SK-N-SH treated with all-trans-retinoic acid at 6 μM for 48 hours (cell line): Measurements from ENCODE around the gene FUOM.

Source experiments
- ATAC-seq: fragments of 200-7000 bp; cut with Tn5 transposase; 3 replicates; pipeline ENCODE4 v1.9.1; 2020; ENCODE audit warnings: mild to moderate bottlenecking, moderate library complexity
- ARNTL ChIP-seq: fragments of 450-650 bp; formaldehyde crosslinking; IDR thresholded peaks from 2 replicates; pipeline ENCODE4 v1.5.0; 2020; ENCODE audit warnings: low read depth, mild to moderate bottlenecking, moderate library complexity, borderline replicate concordance
- BACH2 ChIP-seq: fragments of 250-450 bp; sonication (Bioruptor Pico); IDR thresholded peaks from 2 replicates; pipeline ENCODE4 v1.9.0; 2021; ENCODE audit warnings: mild to moderate bottlenecking, borderline replicate concordance
- CSDC2 ChIP-seq: fragments of 250-450 bp; sonication (Bioruptor Pico); IDR thresholded peaks from 2 replicates; pipeline ENCODE4 v1.5.0; 2020; ENCODE audit warnings: mild to moderate bottlenecking, moderate library complexity
- ESRRG ChIP-seq: fragments of 250-450 bp; sonication (Bioruptor Pico); IDR thresholded peaks from 2 replicates; pipeline ENCODE4 v1.6.1; 2021; ENCODE audit warnings: mild to moderate bottlenecking
- GLIS3 ChIP-seq: fragments of 250-450 bp; sonication (Bioruptor Pico); IDR thresholded peaks from 2 replicates; pipeline ENCODE4 v1.5.0; 2020; ENCODE audit warnings: mild to moderate bottlenecking, moderate library complexity
- ISL1 ChIP-seq: fragments of 250-450 bp; sonication (Bioruptor Pico); IDR thresholded peaks from 2 replicates; pipeline ENCODE4 v2.1.2; 2022; ENCODE audit warnings: mild to moderate bottlenecking, moderate library complexity
- OSR1 ChIP-seq: fragments of 250-450 bp; sonication (Bioruptor Pico); IDR thresholded peaks from 2 replicates; pipeline ENCODE4 v1.8.0; 2022; ENCODE audit warnings: moderate library complexity, mild to moderate bottlenecking, inconsistent platforms
- POU6F1 ChIP-seq: fragments of 250-450 bp; sonication (Bioruptor Pico); IDR thresholded peaks from 2 replicates; pipeline ENCODE4 v1.8.0; 2021; ENCODE audit warnings: low read depth, mild to moderate bottlenecking, moderate library complexity, borderline replicate concordance
- PPARA ChIP-seq: fragments of 250-450 bp; sonication (Bioruptor Pico); IDR thresholded peaks from 2 replicates; pipeline ENCODE4 v1.5.0; 2020; ENCODE audit warnings: mild to moderate bottlenecking, borderline replicate concordance
- RARB ChIP-seq: fragments of 250-450 bp; sonication (Bioruptor Pico); IDR thresholded peaks from 2 replicates; pipeline ENCODE4 v1.8.0; 2021; ENCODE audit warnings: mild to moderate bottlenecking, moderate library complexity
- TCF4 ChIP-seq: fragments of 250-450 bp; sonication (Bioruptor Pico); IDR thresholded peaks from 2 replicates; pipeline ENCODE4 v1.8.0; 2021; ENCODE audit warnings: mild to moderate bottlenecking, moderate library complexity, borderline replicate concordance
- TOX ChIP-seq: fragments of 250-450 bp; sonication (Bioruptor Pico); IDR thresholded peaks from 2 replicates; pipeline ENCODE4 v1.8.0; 2021; ENCODE audit warnings: mild to moderate bottlenecking, moderate library complexity, borderline replicate concordance
- ZFP3 ChIP-seq: fragments of 250-450 bp; sonication (Bioruptor Pico); IDR thresholded peaks from 2 replicates; pipeline ENCODE4 v1.5.0; 2020; ENCODE audit warnings: mild to moderate bottlenecking, moderate library complexity
- ZNF565 ChIP-seq: fragments of 450-650 bp; formaldehyde crosslinking; conservative IDR thresholded peaks from 2 replicates; pipeline ENCODE4 v1.5.0; 2020; ENCODE audit warnings: low read depth, mild to moderate bottlenecking, moderate library complexity
- ZNF70 ChIP-seq: fragments of 450-650 bp; formaldehyde crosslinking; IDR thresholded peaks from 2 replicates; pipeline ENCODE4 v1.5.0; 2020; ENCODE audit warnings: mild to moderate bottlenecking, moderate library complexity
- ZNF8 ChIP-seq: fragments of 450-650 bp; formaldehyde crosslinking; IDR thresholded peaks from 2 replicates; pipeline ENCODE4 v1.5.0; 2020; ENCODE audit warnings: mild to moderate bottlenecking, moderate library complexity
- TF ChIP-seq, protein P1 (sequence below): fragments of 250-450 bp; sonication (Bioruptor Pico); IDR thresholded peaks from 2 replicates; pipeline ENCODE4 v1.5.0; 2020; ENCODE audit warnings: mild to moderate bottlenecking, moderate library complexity
- TF ChIP-seq, protein P2 (sequence below): fragments of 250-450 bp; sonication (Bioruptor Pico); IDR thresholded peaks from 2 replicates; pipeline ENCODE4 v1.8.0; 2020; ENCODE audit warnings: mild to moderate bottlenecking, moderate library complexity, borderline replicate concordance
- TF ChIP-seq, protein P3 (sequence below): fragments of 250-450 bp; sonication (Bioruptor Pico); IDR thresholded peaks from 2 replicates; pipeline ENCODE4 v1.5.1; 2020; ENCODE audit warnings: low read depth, mild to moderate bottlenecking, moderate library complexity
- TF ChIP-seq, protein P4 (sequence below): fragments of 250-450 bp; sonication (Bioruptor Pico); IDR thresholded peaks from 2 replicates; pipeline ENCODE4 v1.5.1; 2021; ENCODE audit warnings: mild to moderate bottlenecking, moderate library complexity

Gene FUOM

GRCh38 chr10:133316732-133317131, 41.1 kb downstream of the FUOM start:
- TF ChIP-seq TOX (no peak), ZNF8 (CRISPR knock-in tag) (no peak), ZNF70 (CRISPR knock-in tag) (no peak), ZNF565 (no peak), POU6F1 (CRISPR knock-in tag) (no peak), BACH2 (CRISPR knock-in tag) (no peak), OSR1 (CRISPR knock-in tag) (no peak), ZFP3 (CRISPR knock-in tag) (no peak), CSDC2 (CRISPR knock-in tag) (no peak), ISL1 (CRISPR knock-in tag) (no peak), TCF4 (CRISPR knock-in tag) (no peak), ARNTL (no peak), ESRRG (CRISPR knock-in tag) (no peak), GLIS3 (CRISPR knock-in tag) (no peak)
- TF ChIP-seq, protein P1, sequence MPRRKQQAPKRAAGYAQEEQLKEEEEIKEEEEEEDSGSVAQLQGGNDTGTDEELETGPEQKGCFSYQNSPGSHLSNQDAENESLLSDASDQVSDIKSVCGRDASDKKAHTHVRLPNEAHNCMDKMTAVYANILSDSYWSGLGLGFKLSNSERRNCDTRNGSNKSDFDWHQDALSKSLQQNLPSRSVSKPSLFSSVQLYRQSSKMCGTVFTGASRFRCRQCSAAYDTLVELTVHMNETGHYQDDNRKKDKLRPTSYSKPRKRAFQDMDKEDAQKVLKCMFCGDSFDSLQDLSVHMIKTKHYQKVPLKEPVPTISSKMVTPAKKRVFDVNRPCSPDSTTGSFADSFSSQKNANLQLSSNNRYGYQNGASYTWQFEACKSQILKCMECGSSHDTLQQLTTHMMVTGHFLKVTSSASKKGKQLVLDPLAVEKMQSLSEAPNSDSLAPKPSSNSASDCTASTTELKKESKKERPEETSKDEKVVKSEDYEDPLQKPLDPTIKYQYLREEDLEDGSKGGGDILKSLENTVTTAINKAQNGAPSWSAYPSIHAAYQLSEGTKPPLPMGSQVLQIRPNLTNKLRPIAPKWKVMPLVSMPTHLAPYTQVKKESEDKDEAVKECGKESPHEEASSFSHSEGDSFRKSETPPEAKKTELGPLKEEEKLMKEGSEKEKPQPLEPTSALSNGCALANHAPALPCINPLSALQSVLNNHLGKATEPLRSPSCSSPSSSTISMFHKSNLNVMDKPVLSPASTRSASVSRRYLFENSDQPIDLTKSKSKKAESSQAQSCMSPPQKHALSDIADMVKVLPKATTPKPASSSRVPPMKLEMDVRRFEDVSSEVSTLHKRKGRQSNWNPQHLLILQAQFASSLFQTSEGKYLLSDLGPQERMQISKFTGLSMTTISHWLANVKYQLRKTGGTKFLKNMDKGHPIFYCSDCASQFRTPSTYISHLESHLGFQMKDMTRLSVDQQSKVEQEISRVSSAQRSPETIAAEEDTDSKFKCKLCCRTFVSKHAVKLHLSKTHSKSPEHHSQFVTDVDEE (CRISPR knock-in tag): no peak
- TF ChIP-seq, protein P2, sequence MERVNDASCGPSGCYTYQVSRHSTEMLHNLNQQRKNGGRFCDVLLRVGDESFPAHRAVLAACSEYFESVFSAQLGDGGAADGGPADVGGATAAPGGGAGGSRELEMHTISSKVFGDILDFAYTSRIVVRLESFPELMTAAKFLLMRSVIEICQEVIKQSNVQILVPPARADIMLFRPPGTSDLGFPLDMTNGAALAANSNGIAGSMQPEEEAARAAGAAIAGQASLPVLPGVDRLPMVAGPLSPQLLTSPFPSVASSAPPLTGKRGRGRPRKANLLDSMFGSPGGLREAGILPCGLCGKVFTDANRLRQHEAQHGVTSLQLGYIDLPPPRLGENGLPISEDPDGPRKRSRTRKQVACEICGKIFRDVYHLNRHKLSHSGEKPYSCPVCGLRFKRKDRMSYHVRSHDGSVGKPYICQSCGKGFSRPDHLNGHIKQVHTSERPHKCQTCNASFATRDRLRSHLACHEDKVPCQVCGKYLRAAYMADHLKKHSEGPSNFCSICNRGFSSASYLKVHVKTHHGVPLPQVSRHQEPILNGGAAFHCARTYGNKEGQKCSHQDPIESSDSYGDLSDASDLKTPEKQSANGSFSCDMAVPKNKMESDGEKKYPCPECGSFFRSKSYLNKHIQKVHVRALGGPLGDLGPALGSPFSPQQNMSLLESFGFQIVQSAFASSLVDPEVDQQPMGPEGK: no peak
- TF ChIP-seq, protein P3, sequence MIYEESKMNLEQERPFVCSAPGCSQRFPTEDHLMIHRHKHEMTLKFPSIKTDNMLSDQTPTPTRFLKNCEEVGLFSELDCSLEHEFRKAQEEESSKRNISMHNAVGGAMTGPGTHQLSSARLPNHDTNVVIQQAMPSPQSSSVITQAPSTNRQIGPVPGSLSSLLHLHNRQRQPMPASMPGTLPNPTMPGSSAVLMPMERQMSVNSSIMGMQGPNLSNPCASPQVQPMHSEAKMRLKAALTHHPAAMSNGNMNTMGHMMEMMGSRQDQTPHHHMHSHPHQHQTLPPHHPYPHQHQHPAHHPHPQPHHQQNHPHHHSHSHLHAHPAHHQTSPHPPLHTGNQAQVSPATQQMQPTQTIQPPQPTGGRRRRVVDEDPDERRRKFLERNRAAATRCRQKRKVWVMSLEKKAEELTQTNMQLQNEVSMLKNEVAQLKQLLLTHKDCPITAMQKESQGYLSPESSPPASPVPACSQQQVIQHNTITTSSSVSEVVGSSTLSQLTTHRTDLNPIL (CRISPR knock-in tag): no peak
- TF ChIP-seq, protein P4, sequence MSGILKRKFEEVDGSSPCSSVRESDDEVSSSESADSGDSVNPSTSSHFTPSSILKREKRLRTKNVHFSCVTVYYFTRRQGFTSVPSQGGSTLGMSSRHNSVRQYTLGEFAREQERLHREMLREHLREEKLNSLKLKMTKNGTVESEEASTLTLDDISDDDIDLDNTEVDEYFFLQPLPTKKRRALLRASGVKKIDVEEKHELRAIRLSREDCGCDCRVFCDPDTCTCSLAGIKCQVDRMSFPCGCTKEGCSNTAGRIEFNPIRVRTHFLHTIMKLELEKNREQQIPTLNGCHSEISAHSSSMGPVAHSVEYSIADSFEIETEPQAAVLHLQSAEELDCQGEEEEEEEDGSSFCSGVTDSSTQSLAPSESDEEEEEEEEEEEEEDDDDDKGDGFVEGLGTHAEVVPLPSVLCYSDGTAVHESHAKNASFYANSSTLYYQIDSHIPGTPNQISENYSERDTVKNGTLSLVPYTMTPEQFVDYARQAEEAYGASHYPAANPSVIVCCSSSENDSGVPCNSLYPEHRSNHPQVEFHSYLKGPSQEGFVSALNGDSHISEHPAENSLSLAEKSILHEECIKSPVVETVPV (CRISPR knock-in tag): no peak
- TF ChIP-seq, all 23 proteins: peak for 0
- ATAC-seq: no peak

GRCh38 chr10:133316266-133316665, 41.6 kb downstream of the FUOM start:
- no peak for ATAC-seq
- TF ChIP-seq CSDC2 (CRISPR knock-in tag) (no peak), OSR1 (CRISPR knock-in tag) (no peak), GLIS3 (CRISPR knock-in tag) (no peak), BACH2 (CRISPR knock-in tag) (no peak), POU6F1 (CRISPR knock-in tag) (no peak), TOX (no peak), ZFP3 (CRISPR knock-in tag) (no peak), ZNF565 (no peak), PPARA (CRISPR knock-in tag) (no peak), ARNTL (no peak), RARB (CRISPR knock-in tag) (no peak)
- TF ChIP-seq, protein P4 (CRISPR knock-in tag): no peak
- TF ChIP-seq, protein P2: no peak
